Neural progenitor cell (in vitro differentiated cells): Measurements from ENCODE around the gene GSTM3.

ENCODE experiments used
- EZH2 ChIP-seq: fragments of 200-600 bp; sonication (generic); IDR thresholded peaks from 2 replicates; pipeline ENCODE4 v1.6.1; 2017; ENCODE audit warnings: antibody characterized with exemption, mild to moderate bottlenecking, moderate library complexity
- EZH2phosphoT487 ChIP-seq: fragments of 200-600 bp; sonication (generic); IDR thresholded peaks from 2 replicates; pipeline ENCODE4 v1.6.1; 2017; ENCODE audit warnings: antibody characterized with exemption
- TF ChIP-seq, protein P1 (sequence below): fragments of 200-600 bp; sonication (generic); IDR thresholded peaks from 2 replicates; pipeline ENCODE4 v1.5.1; 2017; ENCODE audit warnings: antibody characterized with exemption, mild to moderate bottlenecking

DNA sequence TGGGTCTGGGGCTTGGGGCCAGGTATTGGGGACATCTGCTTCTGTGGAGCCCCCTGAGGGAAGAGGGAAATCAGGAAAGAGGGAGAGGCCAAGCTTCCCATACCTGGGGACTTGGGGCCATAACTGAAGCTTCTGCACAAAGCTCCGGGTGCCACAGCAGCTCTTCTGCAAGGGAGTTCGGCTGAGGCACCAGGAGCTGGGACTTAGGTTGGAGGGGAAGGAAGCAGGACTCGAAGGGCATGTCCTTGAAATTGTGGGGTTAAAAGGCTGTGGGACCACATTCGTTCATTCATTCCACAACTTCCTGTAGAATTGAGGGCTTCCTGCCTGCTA, 24.6 kb upstream of the GSTM3 start:
- TF ChIP-seq EZH2 (no peak), EZH2phosphoT487 (no peak)
- TF ChIP-seq, protein P1, sequence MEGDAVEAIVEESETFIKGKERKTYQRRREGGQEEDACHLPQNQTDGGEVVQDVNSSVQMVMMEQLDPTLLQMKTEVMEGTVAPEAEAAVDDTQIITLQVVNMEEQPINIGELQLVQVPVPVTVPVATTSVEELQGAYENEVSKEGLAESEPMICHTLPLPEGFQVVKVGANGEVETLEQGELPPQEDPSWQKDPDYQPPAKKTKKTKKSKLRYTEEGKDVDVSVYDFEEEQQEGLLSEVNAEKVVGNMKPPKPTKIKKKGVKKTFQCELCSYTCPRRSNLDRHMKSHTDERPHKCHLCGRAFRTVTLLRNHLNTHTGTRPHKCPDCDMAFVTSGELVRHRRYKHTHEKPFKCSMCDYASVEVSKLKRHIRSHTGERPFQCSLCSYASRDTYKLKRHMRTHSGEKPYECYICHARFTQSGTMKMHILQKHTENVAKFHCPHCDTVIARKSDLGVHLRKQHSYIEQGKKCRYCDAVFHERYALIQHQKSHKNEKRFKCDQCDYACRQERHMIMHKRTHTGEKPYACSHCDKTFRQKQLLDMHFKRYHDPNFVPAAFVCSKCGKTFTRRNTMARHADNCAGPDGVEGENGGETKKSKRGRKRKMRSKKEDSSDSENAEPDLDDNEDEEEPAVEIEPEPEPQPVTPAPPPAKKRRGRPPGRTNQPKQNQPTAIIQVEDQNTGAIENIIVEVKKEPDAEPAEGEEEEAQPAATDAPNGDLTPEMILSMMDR: no peak
